ENCODE results near the gene SPECC1L. TPM values are rescaled to one million over a fixed set of nuclear protein-coding genes. Genes with fewer than 3 reads are reported as not detected.

Gene SPECC1L
- total RNA-seq, 1 donor from 2014 or later, result 25.0 TPM

DNA sequence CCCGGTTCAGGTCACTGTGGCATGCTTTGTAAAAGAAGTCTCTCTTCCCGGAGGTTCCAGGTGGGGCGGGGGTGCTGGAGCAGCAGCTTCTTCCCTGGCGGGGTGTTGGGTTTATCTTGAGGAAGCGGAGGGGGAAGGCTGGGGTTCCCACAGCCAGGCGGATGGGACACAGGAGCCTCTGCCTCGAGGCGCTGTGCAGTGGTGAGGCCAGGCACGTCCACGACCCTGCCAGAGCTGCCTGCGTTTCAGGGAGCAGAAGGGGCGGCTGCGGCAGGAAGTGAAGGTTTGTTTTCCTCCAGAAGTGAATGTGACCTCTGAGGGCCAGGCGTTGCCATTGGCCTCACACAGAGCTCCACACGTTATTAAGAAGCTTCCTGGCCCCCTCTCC, 136.6 kb downstream of the SPECC1L start:
- Histone ChIP-seq H3K36me3 (ENCODE audit: control insufficient read depth, insufficient read depth, low read length) (peaks cover 18% of the 10 kb centered on the region), H3K27me3 (ENCODE audit: control insufficient read depth, insufficient read depth, low read length) (no peaks in the 10 kb centered on the region), H3K4me3 (ENCODE audit: low read depth, low read length) (no peak overlapping the region)
- TF ChIP-seq, protein P1, sequence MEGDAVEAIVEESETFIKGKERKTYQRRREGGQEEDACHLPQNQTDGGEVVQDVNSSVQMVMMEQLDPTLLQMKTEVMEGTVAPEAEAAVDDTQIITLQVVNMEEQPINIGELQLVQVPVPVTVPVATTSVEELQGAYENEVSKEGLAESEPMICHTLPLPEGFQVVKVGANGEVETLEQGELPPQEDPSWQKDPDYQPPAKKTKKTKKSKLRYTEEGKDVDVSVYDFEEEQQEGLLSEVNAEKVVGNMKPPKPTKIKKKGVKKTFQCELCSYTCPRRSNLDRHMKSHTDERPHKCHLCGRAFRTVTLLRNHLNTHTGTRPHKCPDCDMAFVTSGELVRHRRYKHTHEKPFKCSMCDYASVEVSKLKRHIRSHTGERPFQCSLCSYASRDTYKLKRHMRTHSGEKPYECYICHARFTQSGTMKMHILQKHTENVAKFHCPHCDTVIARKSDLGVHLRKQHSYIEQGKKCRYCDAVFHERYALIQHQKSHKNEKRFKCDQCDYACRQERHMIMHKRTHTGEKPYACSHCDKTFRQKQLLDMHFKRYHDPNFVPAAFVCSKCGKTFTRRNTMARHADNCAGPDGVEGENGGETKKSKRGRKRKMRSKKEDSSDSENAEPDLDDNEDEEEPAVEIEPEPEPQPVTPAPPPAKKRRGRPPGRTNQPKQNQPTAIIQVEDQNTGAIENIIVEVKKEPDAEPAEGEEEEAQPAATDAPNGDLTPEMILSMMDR (IDR thresholded peaks at IDR 0.05; ENCODE audit: insufficient read depth, low read length, severe bottlenecking), result no peak
- DNase-seq (ENCODE audit: low read depth), result no peak
- no peak for FAIRE-seq

DNA sequence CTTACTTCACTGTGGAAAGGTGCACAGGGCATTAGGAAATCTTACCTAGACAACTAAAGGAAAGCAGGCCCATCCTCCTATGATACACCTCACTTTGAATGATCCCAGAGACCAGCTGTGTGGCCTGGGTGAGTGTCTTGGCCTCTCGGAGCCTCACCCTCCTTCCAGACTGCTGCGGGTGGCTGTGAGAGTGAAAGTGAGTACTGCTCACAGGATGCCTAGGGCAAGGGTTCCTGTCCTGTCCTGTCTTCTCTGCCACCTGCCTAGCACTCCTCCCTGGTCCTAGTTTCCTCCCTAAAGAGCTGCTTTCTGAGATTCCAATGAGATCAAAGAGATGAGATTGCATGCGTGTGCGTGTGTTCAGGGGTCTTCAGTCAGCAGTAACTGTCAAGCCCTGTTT, 137.3 kb downstream of the SPECC1L start:
- H3K4me3 ChIP-seq (ENCODE audit: low read depth, low read length), result no peak overlapping the region
- no peak for FAIRE-seq
- no peak for DNase-seq (ENCODE audit: low read depth)
- peaks cover 22% of the 10 kb centered on the region for H3K36me3 ChIP-seq (ENCODE audit: control insufficient read depth, insufficient read depth, low read length)
- no peaks in the 10 kb centered on the region for H3K27me3 ChIP-seq (ENCODE audit: control insufficient read depth, insufficient read depth, low read length)
- TF ChIP-seq, protein P1 (IDR thresholded peaks at IDR 0.05; ENCODE audit: insufficient read depth, low read length, severe bottlenecking), result no peak

DNA sequence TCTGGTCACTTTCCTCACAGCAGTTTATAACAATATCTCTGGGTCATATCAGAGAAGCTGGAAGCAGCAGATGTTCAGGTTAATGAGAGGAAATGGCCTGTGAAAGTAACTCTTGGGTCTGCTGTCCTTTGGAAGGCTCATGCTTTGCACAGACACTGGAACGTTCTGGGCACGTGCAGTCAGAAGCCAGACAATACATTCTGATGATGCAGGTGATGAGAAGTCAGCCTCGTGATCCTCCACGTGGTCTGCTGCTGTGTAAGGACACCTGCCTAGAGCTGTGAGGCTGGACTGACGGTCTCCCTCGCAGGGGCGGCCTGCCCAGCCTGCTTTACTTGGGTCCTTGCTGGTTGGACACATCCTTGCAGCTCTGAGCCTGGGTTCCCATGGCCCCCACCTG, 138.0 kb downstream of the SPECC1L start:
- H3K27me3 ChIP-seq (ENCODE audit: control insufficient read depth, insufficient read depth, low read length), result no peaks in the 10 kb centered on the region
- TF ChIP-seq, protein P1 (IDR thresholded peaks at IDR 0.05; ENCODE audit: insufficient read depth, low read length, severe bottlenecking), result no peak
- peaks cover 22% of the 10 kb centered on the region for H3K36me3 ChIP-seq (ENCODE audit: control insufficient read depth, insufficient read depth, low read length)
- FAIRE-seq, result peak; percentile 88
- H3K4me3 ChIP-seq (ENCODE audit: low read depth, low read length), result no peak overlapping the region
- DNase-seq (ENCODE audit: low read depth), result no peak

DNA sequence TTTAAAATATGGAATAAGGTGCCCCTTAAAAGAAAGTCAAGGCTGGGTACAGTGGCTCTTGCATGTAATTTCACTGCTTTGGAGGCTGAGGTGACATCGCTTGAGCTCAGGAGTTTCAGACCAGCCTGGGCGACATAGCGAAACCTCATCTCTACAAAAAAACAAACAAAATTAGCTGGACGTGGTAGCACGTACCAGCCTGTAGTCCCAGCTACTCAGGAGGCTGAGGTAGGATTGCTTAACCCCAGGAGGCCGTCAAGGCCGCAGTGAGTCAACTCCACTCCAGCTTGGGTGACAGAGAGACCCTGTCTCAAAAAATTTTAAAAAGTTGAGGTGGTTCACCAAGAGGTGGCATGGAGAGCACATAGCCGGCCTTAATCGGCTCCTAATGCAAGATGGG, 139.1 kb downstream of the SPECC1L start:
- TF ChIP-seq, protein P1 (IDR thresholded peaks at IDR 0.05; ENCODE audit: insufficient read depth, low read length, severe bottlenecking), result no peak
- FAIRE-seq (no peak), DNase-seq (ENCODE audit: low read depth) (peak; percentile 38)
- Histone ChIP-seq H3K4me3 (ENCODE audit: low read depth, low read length) (no peak overlapping the region), H3K36me3 (ENCODE audit: control insufficient read depth, insufficient read depth, low read length) (peaks cover 17% of the 10 kb centered on the region), H3K27me3 (ENCODE audit: control insufficient read depth, insufficient read depth, low read length) (no peaks in the 10 kb centered on the region)

DNA sequence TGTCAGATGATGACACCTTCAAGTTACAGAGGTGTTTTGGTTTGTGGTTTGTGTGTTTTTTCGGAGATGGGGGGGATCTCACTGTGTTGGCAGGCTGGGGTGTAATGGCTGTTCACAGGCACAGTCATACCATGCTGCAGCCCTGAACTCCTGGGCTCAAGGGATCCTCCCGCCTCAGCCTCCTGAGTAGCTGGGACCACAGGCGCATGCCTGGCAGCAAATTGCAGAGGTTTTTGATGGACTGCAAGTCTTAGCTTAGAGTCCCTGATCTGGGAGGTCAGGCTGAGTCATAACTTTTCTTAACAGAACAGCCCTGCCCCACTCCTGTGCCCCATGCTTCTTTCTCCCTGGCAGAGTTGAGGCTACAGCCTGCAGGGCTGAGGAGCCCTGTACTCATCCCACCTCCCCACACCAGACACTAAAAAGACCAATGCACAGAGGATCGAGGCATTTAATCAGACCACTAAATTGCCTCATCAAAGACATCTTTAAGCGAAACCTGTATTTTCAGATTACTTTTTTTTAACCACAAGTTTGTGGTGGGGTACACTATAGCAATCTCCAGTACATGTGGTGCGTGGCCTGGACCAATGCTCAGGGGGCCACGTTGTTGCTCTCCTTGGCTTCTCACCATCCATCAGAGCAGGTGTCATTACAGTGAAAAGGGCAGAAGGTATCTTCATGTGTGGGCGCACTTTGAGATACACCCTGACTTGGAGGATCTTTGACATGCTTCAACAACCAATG, 139.7 kb downstream of the SPECC1L start:
- TF ChIP-seq, protein P1 (IDR thresholded peaks at IDR 0.05; ENCODE audit: insufficient read depth, low read length, severe bottlenecking), result no peak
- Histone ChIP-seq H3K27me3 (ENCODE audit: control insufficient read depth, insufficient read depth, low read length) (no peaks in the 10 kb centered on the region), H3K4me3 (ENCODE audit: low read depth, low read length) (no peak overlapping the region), H3K36me3 (ENCODE audit: control insufficient read depth, insufficient read depth, low read length) (peaks cover 11% of the 10 kb centered on the region)
- peak; percentile 30 for DNase-seq (ENCODE audit: low read depth)
- no peak for FAIRE-seq

Measured in bronchial epithelial cell (primary cell).